Measurements from ENCODE around the gene ZNF592. TPM values are rescaled to one million over a fixed set of nuclear protein-coding genes. Genes with fewer than 3 reads are reported as not detected.

The ZNF592 gene
- total and polyA plus RNA-seq, 3 donors from 2014 or later = 36.7 to 40.8 (median 39.6) TPM

- peaks cover 14% of the 10 kb centered on the region for H3K4me1 ChIP-seq
- no peaks in the 10 kb centered on the region for H3K36me3 ChIP-seq (ENCODE audit: low read depth, missing control alignments)
- intact Hi-C loops (cut with DNase I; ENCODE audit: low total_unique reads) = no loop called here
Measured at GRCh38 chr15:84831613-84832012, 83.2 kb downstream of the ZNF592 start.

GRCh38 chr15:84832448-84833040 lies 84.2 kb downstream of the ZNF592 start:
- 90 to 95% methylated on average over 2 of the region's 2 CpGs for WGBS, 2 donors
- intact Hi-C loops (cut with DNase I; ENCODE audit: low total_unique reads) = no loop called here
- no peak overlapping the region for H3K4me3 ChIP-seq

More at GRCh38 chr15:84831613-84832012, 83.2 kb downstream of the ZNF592 start:
- Histone ChIP-seq H3K4me3 (no peak overlapping the region), H3K9me3 (no peaks in the 10 kb centered on the region), H3K27me3 (no peaks in the 10 kb centered on the region), H3K27ac (no peak overlapping the region)
- no peak for DNase-seq
- TF ChIP-seq POLR2A (IDR thresholded peaks at IDR 0.05) (no peak), CTCF (IDR thresholded peaks at IDR 0.05) (no peak)
- 90 to 91% methylated on average over 2 of the region's 2 CpGs for WGBS, 2 donors

DNA sequence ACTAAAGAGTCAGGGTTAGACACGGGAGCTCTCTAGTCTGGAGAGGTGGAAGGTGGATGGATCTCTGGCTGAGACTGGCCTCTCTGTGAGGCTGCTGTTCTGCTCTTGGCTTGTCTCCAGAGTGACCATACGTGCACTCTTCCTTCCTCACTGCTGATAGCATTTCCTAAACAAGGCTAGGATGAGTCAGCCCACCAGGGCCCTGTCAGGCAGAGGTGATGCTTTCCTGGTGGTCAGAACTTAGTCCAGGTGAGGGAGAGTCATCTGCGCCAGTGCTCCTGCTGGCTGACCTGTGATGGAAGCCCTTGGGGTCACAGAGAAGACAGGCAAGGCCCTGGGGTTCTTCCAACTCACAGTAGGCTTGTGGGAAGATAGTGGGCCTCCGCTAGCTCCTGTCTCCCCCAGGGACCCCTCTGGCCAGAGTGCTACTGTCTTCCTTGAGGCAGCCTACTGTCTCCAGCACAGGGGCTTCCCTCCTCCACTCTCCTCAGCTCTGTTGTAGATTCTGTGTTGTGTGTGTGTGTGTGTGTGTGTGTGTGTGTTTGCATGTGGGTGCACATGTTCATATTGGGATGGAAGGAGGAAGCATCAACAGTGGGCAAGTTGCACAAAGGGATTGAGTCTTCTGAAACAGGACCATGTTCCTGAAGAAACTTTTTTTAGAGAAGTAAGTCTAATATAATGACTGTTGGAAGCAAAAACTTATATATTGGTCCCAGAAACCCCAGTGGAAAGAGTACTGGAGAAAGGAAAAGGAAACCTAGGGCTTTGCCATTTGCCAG lies 85.2 kb downstream of the ZNF592 start:
- Histone ChIP-seq H3K9me3 (no peaks in the 10 kb centered on the region), H3K4me3 (no peak overlapping the region), H3K4me1 (peaks cover 7% of the 10 kb centered on the region), H3K27ac (no peak overlapping the region), H3K27me3 (no peaks in the 10 kb centered on the region), H3K36me3 (ENCODE audit: low read depth, missing control alignments) (no peaks in the 10 kb centered on the region)
- intact Hi-C loops (cut with DNase I; ENCODE audit: low total_unique reads) = no loop called here
- 57 to 58% methylated on average over 2 to 4 of the region's 4 CpGs for WGBS, 2 donors
- TF ChIP-seq POLR2A (IDR thresholded peaks at IDR 0.05) (no peak), CTCF (IDR thresholded peaks at IDR 0.05) (no peak)
- DNase-seq = no peak

More at GRCh38 chr15:84832448-84833040, 84.2 kb downstream of the ZNF592 start:
- TF ChIP-seq CTCF (IDR thresholded peaks at IDR 0.05) = no peak
- TF ChIP-seq POLR2A (IDR thresholded peaks at IDR 0.05) = no peak
- H3K9me3 ChIP-seq = no peaks in the 10 kb centered on the region
- no peak for DNase-seq
- H3K27ac ChIP-seq = no peak overlapping the region
- H3K27me3 ChIP-seq = no peaks in the 10 kb centered on the region
- H3K36me3 ChIP-seq (ENCODE audit: low read depth, missing control alignments) = no peaks in the 10 kb centered on the region
- peaks cover 14% of the 10 kb centered on the region for H3K4me1 ChIP-seq

- no peaks in the 10 kb centered on the region for H3K9me3 ChIP-seq
- no peak for DNase-seq
- intact Hi-C loops (cut with DNase I; ENCODE audit: low total_unique reads) = no loop called here
- H3K4me3 ChIP-seq = no peak overlapping the region
- no peaks in the 10 kb centered on the region for H3K27me3 ChIP-seq
- H3K27ac ChIP-seq = no peak overlapping the region
- H3K4me1 ChIP-seq = no peaks in the 10 kb centered on the region
- TF ChIP-seq POLR2A (IDR thresholded peaks at IDR 0.05) = no peak
- no peak for TF ChIP-seq CTCF (IDR thresholded peaks at IDR 0.05)
- H3K36me3 ChIP-seq (ENCODE audit: low read depth, missing control alignments) = no peaks in the 10 kb centered on the region
- 95 to 96% methylated on average over 3 to 4 of the region's 4 CpGs for whole genome bisulfite sequencing, 2 donors
Measured at GRCh38 chr15:84834229-84834955, 86.0 kb downstream of the ZNF592 start.

Data from testis (tissue), 3 donors.